Putamen (tissue), 1 donor: Measurements from ENCODE around the gene JPH4.
A peak's percentile ranks its signal among the peaks of the same experiment; 100 is the strongest.
"Not testable (repeated sequence)": the region's sequence is repeated elsewhere in the genome, so short reads cannot be mapped to it uniquely, and the experiment has no call there.

Experiments used
- DNase-seq: peaks from one replicate; pipeline ENCODE4 v3.0.0-alpha.2; 2016; ENCODE audit warnings: low spot score

The JPH4 gene

GRCh38 chr14:23608454-23608853 lies 29.9 kb upstream of the JPH4 start:
- DNase-seq, result no peak

GRCh38 chr14:23605931-23606585 lies 27.5 kb upstream of the JPH4 start:
- DNase-seq, result no peak

- DNase-seq, result no peak
Measured at GRCh38 chr14:23604675-23605170, 26.1 kb upstream of the JPH4 start.

- DNase-seq, result no peak
Measured at GRCh38 chr14:23604148-23604547, 25.6 kb upstream of the JPH4 start.

GRCh38 chr14:23603103-23603502 lies 24.5 kb upstream of the JPH4 start:
- DNase-seq, result no peak

- DNase-seq, result no peak
Measured at GRCh38 chr14:23602181-23603095, 23.8 kb upstream of the JPH4 start.

GRCh38 chr14:23601845-23602180 lies 23.2 kb upstream of the JPH4 start:
- no peak for DNase-seq

GRCh38 chr14:23601424-23601823 lies 22.8 kb upstream of the JPH4 start:
- no peak for DNase-seq

- DNase-seq, result no peak
Measured at GRCh38 chr14:23600806-23601205, 22.2 kb upstream of the JPH4 start.

- DNase-seq, result no peak
Measured at GRCh38 chr14:23600322-23600707, 21.7 kb upstream of the JPH4 start.

GRCh38 chr14:23594191-23594590 lies 15.6 kb upstream of the JPH4 start:
- DNase-seq, result not testable (repeated sequence)

- DNase-seq, result no peak
Measured at GRCh38 chr14:23590198-23590597, 11.6 kb upstream of the JPH4 start.

- no peak for DNase-seq
Measured at GRCh38 chr14:23589606-23590005, 11.0 kb upstream of the JPH4 start.

- peak; percentile 78 for DNase-seq
Measured at GRCh38 chr14:23588884-23589598, 10.5 kb upstream of the JPH4 start.

GRCh38 chr14:23584527-23585203 lies 6.1 kb upstream of the JPH4 start:
- not testable (repeated sequence) for DNase-seq

GRCh38 chr14:23583761-23584526 lies 5.4 kb upstream of the JPH4 start:
- not testable (repeated sequence) for DNase-seq

- DNase-seq, result no peak
Measured at GRCh38 chr14:23582906-23583760, 4.5 kb upstream of the JPH4 start.

- no peak for DNase-seq
Measured at GRCh38 chr14:23580948-23581281, 2.3 kb upstream of the JPH4 start.

- DNase-seq, result no peak
Measured at GRCh38 chr14:23580152-23580926, 1.7 kb upstream of the JPH4 start.

GRCh38 chr14:23579739-23580138 lies 1.1 kb upstream of the JPH4 start:
- no peak for DNase-seq
